Gastrocnemius medialis (tissue), 4 donors: ENCODE results near the gene ARID5B. TPM values are rescaled to one million over a fixed set of nuclear protein-coding genes. Genes with fewer than 3 reads are reported as not detected.
A peak's percentile ranks its signal among the peaks of the same experiment; 100 is the strongest.

Source experiments
- ATAC-seq, 2 donors: fragments of 150-250 bp; one replicate each; pipeline ENCODE4 v1.9.1; 2016
- DNase-seq, 2 donors: peaks; one replicate each; pipeline ENCODE4 v3.0.0-alpha.2; 2019
- H3K27ac ChIP-seq, 4 donors: fragments of 200-600 bp; sonication (generic); 1 replicate in 1 of 4; 2 replicates in 3 of 4; pipeline ENCODE4 v1.5.1; 2016 to 2018; ENCODE audit warnings: mild to moderate bottlenecking in 2 of 4, moderate library complexity in 1 of 4
- H3K27me3 ChIP-seq, 3 donors: fragments of 200-600 bp; sonication (generic) in 2 of 3; 1 replicate in 1 of 3; 2 replicates in 2 of 3; pipeline versions ENCODE4 v1.5.1 to v1.6.0; 2016 to 2019; ENCODE audit warnings: mild to moderate bottlenecking in 1 of 3, moderate library complexity in 1 of 3
- H3K36me3 ChIP-seq, 2 donors: fragments of 200-600 bp; sonication (generic) in 1 of 2; one replicate each; pipeline ENCODE4 v1.5.1; 2017 to 2018
- H3K4me1 ChIP-seq, 2 donors: fragments of 200-600 bp; sonication (generic) in 1 of 2; one replicate each; pipeline ENCODE4 v1.5.1; 2016 to 2017; ENCODE audit warnings: mild to moderate bottlenecking in 2 of 2
- H3K4me3 ChIP-seq, 4 donors: fragments of 200-600 bp; sonication (generic) in 3 of 4; 1 replicate in 1 of 4; 2 replicates in 3 of 4; pipeline ENCODE4 v1.5.1; 2016 to 2019; ENCODE audit warnings: mild to moderate bottlenecking in 2 of 4
- H3K9me3 ChIP-seq, 3 donors: fragments of 200-600 bp; sonication (generic) in 2 of 3; 1 replicate in 1 of 3; 2 replicates in 2 of 3; pipeline ENCODE4 v1.5.1; 2016 to 2019
- POLR2A ChIP-seq, 2 donors: fragments of 450-650 bp; IDR thresholded peaks; one replicate each; pipeline ENCODE4 v1.6.1; 2017; ENCODE audit warnings: antibody characterized with exemption in 2 of 2, mild to moderate bottlenecking in 2 of 2, moderate library complexity in 2 of 2
- in situ Hi-C, 4 donors: fragments of 200-750 bp; cut with MboI; loops; one replicate each; pipeline versions ENCODE4 v1.15.0 to v1.8.0; 2017; ENCODE audit warnings: low sequenced_read_pairs in 4 of 4
- intact Hi-C: fragments of 100-400 bp; cut with DNase I; formaldehyde crosslinking; loops from one replicate; pipeline ENCODE4 v1.15.1; 2023; ENCODE audit warnings: low total_unique reads
- total RNA-seq, 4 donors: library from RNA; depleted of rRNA; stranded (reverse); fragments of >200 nt; gene quantifications; one replicate each; pipeline versions ENCODE4 v1.1.0 to v1.2.3, GENCODE V29; 2016
- TF ChIP-seq, protein P1 (sequence below), 5 experiments: fragments of 450-650 bp in 3 of 5; fragments of 200-600 bp in 2 of 5; sonication (generic) in 2 of 5; IDR thresholded peaks in 4 of 5; conservative IDR thresholded peaks in 1 of 5; 1 replicate in 4 of 5; 2 replicates in 1 of 5; pipeline ENCODE4 v1.5.1; 2016 to 2019; ENCODE audit warnings: antibody characterized with exemption in 5 of 5, mild to moderate bottlenecking in 3 of 5, moderate library complexity in 3 of 5

ARID5B gene
- total RNA-seq, 4 donors from 2014 or later = 156 to 512 (median 263) TPM

DNA sequence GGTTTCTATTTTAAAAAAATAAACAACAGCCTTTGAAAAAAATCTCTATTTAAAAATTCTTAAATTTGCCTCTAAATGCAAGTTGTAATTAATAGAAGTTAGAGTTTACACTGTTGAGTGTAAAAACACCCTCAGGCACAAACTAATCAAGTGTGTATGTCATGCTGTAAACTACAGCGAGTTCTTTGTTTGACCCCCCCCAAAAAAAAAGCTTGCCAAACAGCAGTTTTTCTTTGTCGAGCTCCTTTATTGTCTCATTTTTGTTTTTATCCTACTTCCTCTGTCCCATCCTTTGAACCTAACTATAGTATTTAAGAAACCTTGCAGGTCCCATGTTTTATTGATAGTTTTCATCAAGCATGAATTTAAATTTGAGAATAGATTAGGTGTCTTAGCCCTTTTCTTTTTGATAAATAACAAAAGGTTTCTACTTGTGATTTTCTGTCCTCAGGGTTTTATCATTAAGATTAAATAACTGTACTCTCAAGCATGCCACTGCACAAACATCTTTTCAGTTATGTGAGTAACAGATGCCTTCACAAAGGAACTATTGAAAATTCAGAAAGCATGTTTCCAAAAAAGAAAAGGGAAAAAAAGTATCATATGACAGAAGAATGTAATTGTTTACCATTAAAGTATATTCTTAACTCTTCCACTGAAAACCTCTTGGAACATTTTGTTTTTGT, 176.0 kb downstream of the ARID5B start:
- peak overlapping the region in 1 of 4 donors; percentile 22 for H3K4me3 ChIP-seq
- no peak for ATAC-seq
- H3K4me1 ChIP-seq = peaks cover 98 to 99% of the 10 kb centered on the region in 2 donors
- DNase-seq = no peak
- H3K27me3 ChIP-seq = no peaks in the 10 kb centered on the region
- H3K36me3 ChIP-seq = peaks cover 11 to 67% of the 10 kb centered on the region in 2 donors
- intact Hi-C loops = loop anchor here (10.0 kb wide), 1 partner anchor 913 kb away; no protein-coding TSS in a partner anchor
- no peaks in the 10 kb centered on the region for H3K9me3 ChIP-seq
- no peak for TF ChIP-seq POLR2A (IDR thresholded peaks at IDR 0.05)
- TF ChIP-seq, protein P1, sequence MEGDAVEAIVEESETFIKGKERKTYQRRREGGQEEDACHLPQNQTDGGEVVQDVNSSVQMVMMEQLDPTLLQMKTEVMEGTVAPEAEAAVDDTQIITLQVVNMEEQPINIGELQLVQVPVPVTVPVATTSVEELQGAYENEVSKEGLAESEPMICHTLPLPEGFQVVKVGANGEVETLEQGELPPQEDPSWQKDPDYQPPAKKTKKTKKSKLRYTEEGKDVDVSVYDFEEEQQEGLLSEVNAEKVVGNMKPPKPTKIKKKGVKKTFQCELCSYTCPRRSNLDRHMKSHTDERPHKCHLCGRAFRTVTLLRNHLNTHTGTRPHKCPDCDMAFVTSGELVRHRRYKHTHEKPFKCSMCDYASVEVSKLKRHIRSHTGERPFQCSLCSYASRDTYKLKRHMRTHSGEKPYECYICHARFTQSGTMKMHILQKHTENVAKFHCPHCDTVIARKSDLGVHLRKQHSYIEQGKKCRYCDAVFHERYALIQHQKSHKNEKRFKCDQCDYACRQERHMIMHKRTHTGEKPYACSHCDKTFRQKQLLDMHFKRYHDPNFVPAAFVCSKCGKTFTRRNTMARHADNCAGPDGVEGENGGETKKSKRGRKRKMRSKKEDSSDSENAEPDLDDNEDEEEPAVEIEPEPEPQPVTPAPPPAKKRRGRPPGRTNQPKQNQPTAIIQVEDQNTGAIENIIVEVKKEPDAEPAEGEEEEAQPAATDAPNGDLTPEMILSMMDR (IDR thresholded peaks at IDR 0.05 in 4 of 5, conservative IDR thresholded peaks at IDR 0.05 in 1 of 5) = no peak
- peak overlapping the region; percentile 95 to 99 (median 96) for H3K27ac ChIP-seq
- in situ Hi-C loops = loop anchor here in 1 of 4 donors (25.0 kb wide), 1 partner anchor 1185 kb away; no protein-coding TSS in a partner anchor

DNA sequence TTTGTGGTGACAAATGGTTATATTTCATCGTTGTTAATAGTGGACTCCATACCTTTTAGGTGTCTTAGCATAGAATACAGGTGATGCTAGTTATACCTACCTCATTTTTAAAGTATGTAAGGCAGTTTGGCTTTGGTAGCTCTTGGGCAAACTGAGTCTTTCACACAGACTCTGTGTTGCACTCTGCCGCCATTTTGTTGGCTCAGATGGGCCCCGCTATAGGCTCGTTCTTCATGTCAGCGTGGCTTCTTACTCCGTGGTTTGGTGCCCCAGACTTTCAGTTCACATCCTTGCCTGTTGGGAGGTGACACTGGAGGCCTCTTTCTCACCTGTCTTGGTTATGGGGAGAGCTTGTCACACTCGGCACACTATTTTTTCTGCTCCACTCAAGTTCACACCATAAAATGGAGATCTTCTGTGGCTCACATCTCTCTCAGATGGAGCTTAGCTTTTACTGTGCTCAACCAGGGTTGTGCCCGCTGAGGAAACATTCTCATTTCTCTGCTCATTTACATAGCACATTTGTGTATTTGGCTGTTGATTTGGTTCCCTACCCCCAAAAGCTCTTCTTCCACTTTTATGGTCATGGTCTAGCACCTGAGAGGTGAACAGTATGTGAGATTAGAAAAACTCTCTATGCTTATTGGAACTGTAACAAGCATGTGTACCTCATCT, 178.5 kb downstream of the ARID5B start:
- in situ Hi-C loops = loop anchor here in 1 of 4 donors (25.0 kb wide), 1 partner anchor 1182 kb away; no protein-coding TSS in a partner anchor
- Histone ChIP-seq H3K4me3 (peak overlapping the region in 1 of 4 donors; percentile 25), H3K4me1 (peaks cover 93 to 94% of the 10 kb centered on the region in 2 donors), H3K27me3 (no peaks in the 10 kb centered on the region), H3K9me3 (no peaks in the 10 kb centered on the region), H3K36me3 (peaks cover 0 to 46% of the 10 kb centered on the region in 2 donors), H3K27ac (peak overlapping the region; percentile 95 to 99 (median 96))
- ATAC-seq (no peak), DNase-seq (no peak)
- intact Hi-C loops = loop anchor here (10.0 kb wide), 1 partner anchor 915 kb away; no protein-coding TSS in a partner anchor
- no peak for TF ChIP-seq POLR2A (IDR thresholded peaks at IDR 0.05)

DNA sequence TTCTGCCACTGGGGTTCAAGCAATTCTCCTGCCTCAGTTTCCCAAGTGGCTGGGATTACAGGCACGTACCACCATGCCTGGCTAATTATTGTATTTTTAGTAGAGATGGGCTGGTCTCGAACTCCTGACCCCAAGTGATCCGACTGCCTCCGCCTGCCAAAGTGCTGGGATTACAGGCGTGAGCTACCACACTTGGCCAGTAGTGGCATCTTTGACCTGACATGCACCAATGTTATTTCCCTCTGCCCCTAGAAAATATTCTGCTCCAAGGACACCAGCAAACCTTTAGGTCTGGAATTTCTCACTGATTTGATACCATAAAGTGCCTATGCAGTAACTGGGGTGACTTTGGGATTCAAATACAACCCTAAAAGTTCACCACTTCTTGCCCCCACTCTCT, 179.4 kb downstream of the ARID5B start:
- H3K36me3 ChIP-seq = peaks cover 5 to 46% of the 10 kb centered on the region in 2 donors
- peak overlapping the region in 2 of 4 donors; percentile 2 to 25 for H3K4me3 ChIP-seq
- H3K27ac ChIP-seq = peak overlapping the region; percentile 95 to 99 (median 96)
- H3K4me1 ChIP-seq = peaks cover 84 to 86% of the 10 kb centered on the region in 2 donors
- TF ChIP-seq, protein P1 (IDR thresholded peaks at IDR 0.05 in 4 of 5, conservative IDR thresholded peaks at IDR 0.05 in 1 of 5) = peak in 2 of 5 experiments; percentile 18 to 29
- TF ChIP-seq POLR2A (IDR thresholded peaks at IDR 0.05) = no peak
- no peaks in the 10 kb centered on the region for H3K9me3 ChIP-seq
- intact Hi-C loops (no loop called here), in situ Hi-C loops (loop anchor here in 1 of 4 donors (25.0 kb wide), 1 partner anchor 1181 kb away; no protein-coding TSS in a partner anchor)
- ATAC-seq (no peak), DNase-seq (no peak)
- no peaks in the 10 kb centered on the region for H3K27me3 ChIP-seq

DNA sequence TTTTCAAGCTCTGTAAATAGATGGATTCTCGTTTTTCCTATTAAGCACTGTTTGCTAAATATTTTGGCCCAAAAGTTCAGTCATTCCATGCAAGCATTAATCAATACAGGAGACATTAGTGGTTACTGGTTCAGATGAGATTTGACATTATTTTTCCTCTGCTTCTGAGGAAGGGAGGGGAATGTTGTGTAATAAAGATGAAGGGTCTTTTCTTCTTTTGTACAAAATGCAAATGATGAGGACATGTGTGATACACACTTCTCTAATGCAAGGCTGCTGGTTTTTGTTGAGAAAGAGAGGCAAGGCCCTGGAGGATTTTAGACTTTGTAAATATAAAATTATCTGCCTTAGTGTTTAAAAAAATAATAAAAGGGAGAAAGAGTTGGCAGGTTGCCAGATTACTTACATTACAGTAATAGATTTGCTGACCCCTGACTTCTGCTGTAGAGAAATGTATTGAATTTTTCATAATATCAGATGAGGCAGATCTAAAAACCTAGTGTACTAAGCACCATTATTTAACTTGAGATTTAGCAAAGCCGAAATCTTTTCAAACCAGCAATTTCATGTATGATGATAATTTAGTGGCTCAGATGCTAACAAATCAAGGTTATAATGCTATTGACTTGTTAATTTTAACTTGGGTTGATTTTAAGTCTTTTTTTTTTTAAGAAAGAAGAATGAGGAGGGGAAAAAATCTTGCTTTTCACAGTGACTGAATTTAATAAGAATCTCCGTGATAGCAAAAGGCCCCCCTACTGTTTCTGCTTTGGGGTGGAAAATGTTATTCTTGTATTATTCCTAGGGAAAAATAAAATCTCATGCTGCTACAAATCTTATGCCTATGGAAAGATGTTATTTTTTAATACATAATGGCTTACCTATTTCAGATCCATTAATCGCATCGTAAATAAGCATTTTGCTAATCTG, 180.1 kb downstream of the ARID5B start:
- in situ Hi-C loops (loop anchor here in 1 of 4 donors (25.0 kb wide), 1 partner anchor 1181 kb away; no protein-coding TSS in a partner anchor), intact Hi-C loops (no loop called here)
- peak overlapping the region in 2 of 4 donors; percentile 2 to 25 for H3K4me3 ChIP-seq
- peaks cover 5 to 50% of the 10 kb centered on the region in 2 donors for H3K36me3 ChIP-seq
- no peaks in the 10 kb centered on the region for H3K27me3 ChIP-seq
- peaks cover 77 to 79% of the 10 kb centered on the region in 2 donors for H3K4me1 ChIP-seq
- H3K27ac ChIP-seq = peak overlapping the region; percentile 95 to 99 (median 96)
- DNase-seq (no peak), ATAC-seq (no peak)
- TF ChIP-seq, protein P1 (IDR thresholded peaks at IDR 0.05 in 4 of 5, conservative IDR thresholded peaks at IDR 0.05 in 1 of 5) = no peak
- TF ChIP-seq POLR2A (IDR thresholded peaks at IDR 0.05) = no peak
- no peaks in the 10 kb centered on the region for H3K9me3 ChIP-seq
